Nephron (organoid): ENCODE measurements around the gene DCST2.

Experiments used
- H3K27ac Mint-ChIP-seq, 3 experiments: 2 replicates each; pipeline ENCODE4 v1.8.0; 2020; ENCODE audit warnings: mixed read lengths in 3 of 3, mild to moderate bottlenecking in 2 of 3, moderate library complexity in 1 of 3
- H3K27me3 Mint-ChIP-seq: 2 replicates; pipeline ENCODE4 v1.8.0; 2021; ENCODE audit warnings: low read depth, mild to moderate bottlenecking, moderate library complexity, mixed read lengths
- H3K36me3 Mint-ChIP-seq: 2 replicates; pipeline ENCODE4 v1.8.0; 2020; ENCODE audit warnings: low read depth, mixed read lengths
- H3K4me1 Mint-ChIP-seq: 2 replicates; pipeline ENCODE4 v1.8.0; 2020; ENCODE audit warnings: mixed read lengths
- H3K4me3 Mint-ChIP-seq, 3 experiments: 2 replicates each; pipeline ENCODE4 v1.8.0; 2020; ENCODE audit warnings: mild to moderate bottlenecking in 3 of 3, mixed read lengths in 3 of 3, moderate library complexity in 2 of 3
- H3K9me3 Mint-ChIP-seq: 2 replicates; pipeline ENCODE4 v1.8.0; 2020; ENCODE audit warnings: mixed read lengths
- CTCF ChIP-seq, 3 experiments: fragments of 200-600 bp; sonication (generic); IDR thresholded peaks; one replicate each; pipeline ENCODE4 v1.5.0; 2021; ENCODE audit warnings: antibody characterized with exemption in 3 of 3; ENCODE audit not compliant: unreplicated experiment in 3 of 3

The DCST2 gene

GRCh38 chr1:155030243-155030795, 3.3 kb downstream of the DCST2 start:
- no peaks in the 10 kb centered on the region for H3K4me1 Mint-ChIP-seq
- H3K27me3 Mint-ChIP-seq: no peaks in the 10 kb centered on the region
- no peak for TF ChIP-seq CTCF (IDR thresholded peaks at IDR 0.05; ENCODE audit: unreplicated experiment in 3 of 3)
- no peaks in the 10 kb centered on the region for H3K9me3 Mint-ChIP-seq
- H3K27ac Mint-ChIP-seq: no peak overlapping the region
- no peaks in the 10 kb centered on the region for H3K36me3 Mint-ChIP-seq
- H3K4me3 Mint-ChIP-seq: no peak overlapping the region

- H3K9me3 Mint-ChIP-seq: no peaks in the 10 kb centered on the region
Observed at GRCh38 chr1:155029513-155030242, 3.9 kb downstream of the DCST2 start.

GRCh38 chr1:155026588-155026987, 7.0 kb downstream of the DCST2 start:
- Mint-ChIP-seq H3K4me1 (no peaks in the 10 kb centered on the region), H3K27ac (no peak overlapping the region), H3K36me3 (no peaks in the 10 kb centered on the region), H3K9me3 (no peaks in the 10 kb centered on the region), H3K27me3 (peaks cover 11% of the 10 kb centered on the region), H3K4me3 (no peak overlapping the region)
- TF ChIP-seq CTCF (IDR thresholded peaks at IDR 0.05; ENCODE audit: unreplicated experiment in 3 of 3): no peak

More at GRCh38 chr1:155029513-155030242, 3.9 kb downstream of the DCST2 start:
- no peaks in the 10 kb centered on the region for H3K36me3 Mint-ChIP-seq
- no peaks in the 10 kb centered on the region for H3K4me1 Mint-ChIP-seq
- no peak overlapping the region for H3K27ac Mint-ChIP-seq
- no peak for TF ChIP-seq CTCF (IDR thresholded peaks at IDR 0.05; ENCODE audit: unreplicated experiment in 3 of 3)
- H3K4me3 Mint-ChIP-seq: no peak overlapping the region
- no peaks in the 10 kb centered on the region for H3K27me3 Mint-ChIP-seq

GRCh38 chr1:155026154-155026553, 7.4 kb downstream of the DCST2 start:
- no peaks in the 10 kb centered on the region for H3K4me1 Mint-ChIP-seq
- no peak overlapping the region for H3K27ac Mint-ChIP-seq
- no peaks in the 10 kb centered on the region for H3K36me3 Mint-ChIP-seq
- no peak for TF ChIP-seq CTCF (IDR thresholded peaks at IDR 0.05; ENCODE audit: unreplicated experiment in 3 of 3)
- H3K9me3 Mint-ChIP-seq: no peaks in the 10 kb centered on the region
- H3K4me3 Mint-ChIP-seq: no peak overlapping the region
- peaks cover 11% of the 10 kb centered on the region for H3K27me3 Mint-ChIP-seq

GRCh38 chr1:155024315-155024714, 9.3 kb downstream of the DCST2 start:
- Mint-ChIP-seq H3K36me3 (no peaks in the 10 kb centered on the region), H3K4me1 (peaks cover 9% of the 10 kb centered on the region), H3K27ac (no peak overlapping the region), H3K9me3 (no peaks in the 10 kb centered on the region), H3K27me3 (peaks cover 11% of the 10 kb centered on the region), H3K4me3 (no peak overlapping the region)
- TF ChIP-seq CTCF (IDR thresholded peaks at IDR 0.05; ENCODE audit: unreplicated experiment in 3 of 3): no peak

GRCh38 chr1:155023627-155024026, 10.0 kb downstream of the DCST2 start:
- no peak overlapping the region for H3K27ac Mint-ChIP-seq
- H3K4me1 Mint-ChIP-seq: peaks cover 13% of the 10 kb centered on the region

More at GRCh38 chr1:155023627-155024026, 10.0 kb downstream of the DCST2 start:
- no peak for TF ChIP-seq CTCF (IDR thresholded peaks at IDR 0.05; ENCODE audit: unreplicated experiment in 3 of 3)
- Mint-ChIP-seq H3K4me3 (no peak overlapping the region), H3K36me3 (no peaks in the 10 kb centered on the region), H3K9me3 (no peaks in the 10 kb centered on the region), H3K27me3 (peaks cover 11% of the 10 kb centered on the region)
